Islet precursor cell (in vitro differentiated cells): ENCODE results near the gene MACROD2.
"Not testable (repeated sequence)": the region's sequence is repeated elsewhere in the genome, so short reads cannot be mapped to it uniquely, and the experiment has no call there.

Experiments used
- DNase-seq: peaks from one replicate; pipeline ENCODE4 v3.0.0-alpha.2; 2018

MACROD2 gene

DNA sequence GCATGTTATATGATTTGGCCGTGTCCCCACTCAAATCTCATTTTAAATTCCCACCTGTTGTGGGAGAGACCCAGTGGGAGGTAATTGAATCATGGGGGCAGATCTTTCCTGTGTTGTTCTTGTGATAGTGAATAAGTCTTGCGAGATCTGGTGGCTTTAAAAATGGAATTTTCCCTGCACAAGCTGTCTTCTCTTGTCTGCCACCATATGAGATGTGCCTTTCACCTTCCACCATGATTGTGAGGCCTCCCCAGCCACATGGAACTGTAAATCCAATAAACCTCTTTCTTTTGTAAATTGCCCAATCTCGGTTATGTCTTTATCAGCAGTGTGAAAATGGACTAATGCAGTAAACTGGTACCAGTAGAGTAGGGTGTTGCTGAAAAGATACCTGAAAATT, 986.2 kb downstream of the MACROD2 start:
- not testable (repeated sequence) for DNase-seq

- not testable (repeated sequence) for DNase-seq
Measured at GRCh38 chr20:14982324-14982723, 987.0 kb downstream of the MACROD2 start.

- no peak for DNase-seq
Measured at GRCh38 chr20:14984305-14984704, 989.0 kb downstream of the MACROD2 start.

DNA sequence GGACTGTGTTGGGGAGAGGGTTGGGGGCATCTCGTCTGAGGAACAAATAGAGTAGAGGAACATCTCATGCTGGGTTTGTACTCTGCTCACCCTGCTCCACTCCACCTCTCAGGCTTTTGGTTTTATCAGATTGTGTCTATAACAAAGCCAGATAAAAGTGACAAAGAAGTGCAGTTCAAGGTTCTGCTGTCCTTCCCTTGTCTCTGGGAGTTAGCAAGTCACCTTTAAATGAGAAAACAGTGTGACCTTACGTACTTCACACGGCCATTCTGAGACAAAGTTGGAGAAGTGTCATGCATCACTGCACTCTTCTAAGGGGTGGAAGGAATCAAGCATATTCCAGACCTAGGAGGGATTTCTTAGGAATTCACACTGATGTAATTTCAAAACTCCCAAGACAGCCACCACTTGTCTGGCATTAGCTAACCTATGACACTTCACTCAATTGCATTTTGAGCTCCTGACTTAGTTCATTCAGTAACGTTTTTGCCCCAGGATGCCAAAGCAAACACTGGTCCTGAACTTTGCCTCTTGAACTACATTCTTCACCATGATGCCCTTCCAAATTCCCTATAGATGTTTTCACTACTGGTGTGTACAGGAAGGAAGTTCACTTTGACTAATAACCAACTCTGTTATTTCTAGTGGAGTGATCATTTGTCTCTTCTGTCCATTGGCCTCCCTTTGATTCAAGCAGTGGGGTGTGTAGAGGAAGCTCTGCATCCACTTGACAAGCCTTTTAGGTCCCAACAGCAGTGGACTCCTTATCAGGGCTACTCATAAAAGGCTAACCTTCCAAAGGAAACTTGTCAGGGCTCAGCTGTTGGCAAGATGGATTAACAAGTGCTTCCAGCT, 989.7 kb downstream of the MACROD2 start:
- no peak for DNase-seq

- DNase-seq, result no peak
Measured at GRCh38 chr20:14986026-14986655, 990.8 kb downstream of the MACROD2 start.

- DNase-seq, result no peak
Measured at GRCh38 chr20:14986656-14987055, 991.3 kb downstream of the MACROD2 start.

- DNase-seq, result no peak
Measured at GRCh38 chr20:14989535-14990290, 994.4 kb downstream of the MACROD2 start.

DNA sequence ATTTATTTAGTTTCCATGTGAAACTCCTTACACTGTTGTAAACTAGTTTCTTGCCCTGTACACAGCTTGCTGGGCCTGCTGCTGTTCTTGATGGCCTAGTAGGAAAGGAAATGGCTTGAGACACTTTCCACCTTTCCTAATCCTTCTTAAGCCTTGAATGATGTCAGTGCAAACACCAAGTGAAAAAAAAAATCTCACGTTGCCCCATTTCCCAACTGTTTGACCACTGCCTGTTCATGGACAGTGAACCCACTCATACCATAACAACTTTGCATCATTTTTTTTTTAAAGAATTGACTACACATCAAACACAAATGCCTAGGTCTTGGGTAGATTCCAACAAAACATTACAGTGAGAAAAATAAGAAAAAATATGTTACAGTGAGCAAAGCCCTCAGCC, 995.7 kb downstream of the MACROD2 start:
- DNase-seq, result no peak

DNA sequence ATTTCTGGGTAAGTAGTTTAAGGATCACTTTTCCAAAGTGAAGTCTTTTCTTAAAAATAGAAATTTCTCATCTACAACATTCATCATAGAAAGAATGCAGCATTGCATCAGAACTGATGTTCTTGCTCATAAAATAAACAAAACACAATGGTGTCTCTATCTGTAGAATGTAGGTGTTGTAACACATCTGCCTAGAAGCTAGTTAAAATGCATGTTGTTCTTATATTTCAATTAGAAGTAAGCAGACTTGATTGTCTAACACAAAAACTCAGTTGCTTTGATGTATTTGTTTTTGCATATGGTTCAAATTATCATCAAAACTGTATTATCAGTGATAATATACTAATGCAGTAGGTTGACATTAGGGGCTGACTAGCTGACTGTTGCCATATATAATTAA, 996.8 kb downstream of the MACROD2 start:
- no peak for DNase-seq

DNA sequence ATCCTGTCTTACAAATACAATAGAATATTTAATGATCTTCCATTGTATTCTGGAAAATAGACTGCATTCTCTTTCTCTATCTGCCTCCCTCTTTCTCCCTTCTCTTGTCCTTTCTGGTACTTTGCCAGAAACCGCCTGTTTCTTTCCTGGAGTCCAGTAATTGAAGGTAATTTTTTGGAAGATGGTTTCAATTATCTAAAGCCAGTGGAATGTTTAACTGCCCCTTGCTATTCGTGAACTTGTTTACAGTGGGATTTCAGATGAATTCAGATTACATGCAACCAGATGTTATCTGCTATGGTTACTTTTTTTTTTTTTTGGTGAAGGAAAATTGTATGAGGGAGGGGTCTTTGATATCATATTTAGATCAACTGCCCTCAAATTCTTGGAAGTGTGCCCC, 997.6 kb downstream of the MACROD2 start:
- no peak for DNase-seq

GRCh38 chr20:14996883-14997672, 1001.8 kb downstream of the MACROD2 start:
- DNase-seq, result no peak

GRCh38 chr20:14997791-14998190, 1002.5 kb downstream of the MACROD2 start:
- DNase-seq, result no peak

DNA sequence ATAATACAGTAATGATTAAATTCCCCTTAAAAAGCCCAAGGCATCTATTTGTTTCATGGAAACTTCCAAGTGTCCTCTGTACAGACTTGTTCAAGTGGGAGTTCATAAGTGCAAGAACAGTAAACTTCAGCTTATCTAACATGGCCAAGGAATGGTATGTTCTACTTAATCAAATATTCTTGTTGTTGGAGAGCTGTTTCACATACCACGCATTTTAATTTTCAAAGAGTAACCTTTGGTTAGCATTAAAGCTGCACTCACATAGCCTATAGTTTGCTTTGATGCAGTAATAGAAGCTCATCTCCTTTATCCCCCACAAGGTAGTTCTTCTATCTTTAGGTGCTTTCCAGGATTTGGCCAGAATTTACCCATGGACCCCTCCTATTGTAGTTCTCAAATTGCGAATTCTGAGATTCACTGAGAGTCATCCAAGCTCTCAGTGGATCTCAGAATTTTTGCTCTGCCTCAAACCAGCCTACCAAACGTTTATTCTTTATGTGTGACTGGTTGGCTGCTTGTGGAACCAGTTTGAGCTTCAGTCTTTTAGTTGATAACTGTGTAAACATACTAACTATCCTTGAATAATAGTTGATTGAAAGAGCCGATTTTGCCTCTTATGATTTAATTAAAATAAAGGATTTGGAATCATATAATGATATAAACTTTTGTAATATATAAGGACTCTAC, 1010.1 kb downstream of the MACROD2 start:
- no peak for DNase-seq

DNA sequence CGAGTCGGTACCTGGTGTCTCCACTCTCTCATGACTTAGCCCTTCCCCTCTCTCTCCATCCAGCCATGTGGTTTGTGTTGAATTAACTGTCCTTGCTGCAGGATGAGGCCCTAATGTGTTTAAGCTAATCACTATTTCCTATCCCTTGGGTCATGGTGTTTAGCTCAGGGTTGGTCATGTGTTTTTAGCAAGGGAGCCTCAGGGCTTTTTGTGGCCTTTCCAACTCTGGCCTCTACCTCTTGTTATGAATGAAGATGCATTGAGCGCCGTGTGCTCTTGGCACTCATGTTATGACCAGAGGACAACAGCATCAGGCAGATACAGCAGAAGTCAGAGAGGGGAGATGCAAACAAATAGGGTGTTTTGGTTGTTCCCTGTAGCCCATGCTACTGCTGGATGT, 1016.3 kb downstream of the MACROD2 start:
- no peak for DNase-seq

GRCh38 chr20:15012566-15012965, 1017.2 kb downstream of the MACROD2 start:
- no peak for DNase-seq

GRCh38 chr20:15016875-15017274, 1021.6 kb downstream of the MACROD2 start:
- DNase-seq, result not testable (repeated sequence)

- no peak for DNase-seq
Measured at GRCh38 chr20:15018966-15019365, 1023.6 kb downstream of the MACROD2 start.

- no peak for DNase-seq
Measured at GRCh38 chr20:15020845-15021244, 1025.5 kb downstream of the MACROD2 start.

DNA sequence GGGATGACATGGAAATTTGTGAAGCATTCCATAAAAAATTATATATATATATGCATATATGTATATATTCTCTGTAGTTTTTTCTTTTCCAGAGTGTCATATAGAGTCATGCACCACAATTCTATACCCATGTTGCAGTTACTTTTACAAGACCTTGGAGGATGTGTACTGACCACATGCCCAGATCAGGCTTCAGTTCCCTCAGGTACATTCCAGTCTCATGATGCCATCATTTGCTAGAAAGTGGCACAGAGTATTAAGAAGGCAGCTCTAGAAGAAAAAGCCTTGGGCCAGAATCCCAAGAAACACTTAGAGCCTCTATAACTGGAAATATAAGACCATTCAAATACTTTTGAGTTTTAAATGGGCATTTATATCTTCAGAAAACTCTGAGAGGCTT, 1027.6 kb downstream of the MACROD2 start:
- no peak for DNase-seq

DNA sequence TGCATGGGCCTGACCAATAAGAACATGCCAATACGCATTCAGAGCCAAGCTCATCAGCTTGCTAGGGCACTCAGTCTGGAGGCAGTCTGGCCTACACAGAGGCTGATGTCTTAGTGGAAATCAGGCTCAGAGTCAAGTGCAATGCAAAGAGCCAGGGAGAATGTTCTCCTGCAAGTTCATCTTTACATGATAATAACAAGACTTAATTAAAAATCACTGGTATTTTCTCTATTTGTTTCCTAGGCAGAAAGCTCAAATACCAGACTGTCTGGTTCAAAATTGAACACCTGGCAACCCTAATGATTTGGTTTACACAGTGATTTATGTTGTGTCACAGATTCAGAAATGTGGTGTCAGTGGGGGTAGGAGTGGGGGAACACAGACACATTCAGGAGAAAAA, 1031.4 kb downstream of the MACROD2 start:
- DNase-seq, result no peak

DNA sequence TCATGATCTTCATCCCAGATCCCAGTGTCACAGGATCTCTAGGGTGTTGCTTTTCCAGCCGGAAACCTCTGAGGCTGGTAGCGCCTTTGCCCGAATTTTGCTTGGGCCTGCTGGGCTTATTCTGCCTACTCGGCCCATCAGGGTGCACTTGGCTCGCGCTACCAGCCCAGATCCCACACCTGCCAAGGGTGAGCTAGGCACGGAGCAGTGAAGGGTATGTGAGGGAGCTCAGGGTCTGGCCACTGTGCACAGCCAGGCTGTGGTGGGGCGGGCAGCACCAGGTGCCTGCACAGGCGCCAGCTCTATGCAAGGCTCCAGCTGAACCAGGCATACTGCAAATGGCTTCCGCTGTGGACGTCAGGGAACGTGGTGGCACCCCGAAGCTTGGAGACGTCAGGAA, 1035.5 kb downstream of the MACROD2 start:
- no peak for DNase-seq
